GM20000 (cell line): Measurements from ENCODE around the gene B4GALNT4.

Source experiments
- DNase-seq: peaks from one replicate; pipeline ENCODE4 v3.0.0; 2012; ENCODE audit warnings: low spot score
- CTCF ChIP-seq: IDR thresholded peaks from 2 replicates; pipeline ENCODE4 v1.5.1; 2012; ENCODE audit warnings: mild to moderate bottlenecking, control low read depth; ENCODE audit errors: extremely low read depth, missing control alignments

B4GALNT4 gene

GRCh38 chr11:390175-390574 lies 20.9 kb downstream of the B4GALNT4 start:
- TF ChIP-seq CTCF = no peak

GRCh38 chr11:391117-392017 lies 22.1 kb downstream of the B4GALNT4 start:
- DNase-seq = no peak
- no peak for TF ChIP-seq CTCF

More at GRCh38 chr11:390175-390574, 20.9 kb downstream of the B4GALNT4 start:
- DNase-seq = no peak

- no peak for TF ChIP-seq CTCF
- DNase-seq = no peak
These were observed 22.9 kb downstream of the B4GALNT4 start for GRCh38 chr11:392102-392777.

- TF ChIP-seq CTCF = no peak
- no peak for DNase-seq
These were observed 24.1 kb downstream of the B4GALNT4 start for GRCh38 chr11:393219-394033.

- no peak for DNase-seq
- no peak for TF ChIP-seq CTCF
These were observed 24.9 kb downstream of the B4GALNT4 start, which contains the start of gene PKP3 for GRCh38 chr11:394034-394857. Gene PKP3 (plus strand): TSS chr11:394209. CDS start chr11:394293, 84 bp downstream.

GRCh38 chr11:394858-395655 lies 25.8 kb downstream of the B4GALNT4 start:
- no peak for TF ChIP-seq CTCF

More at GRCh38 chr11:394858-395655, 25.8 kb downstream of the B4GALNT4 start:
- DNase-seq = no peak
